Body of pancreas (tissue), 4 donors: ENCODE results near the gene APC2. TPM values are rescaled to one million over a fixed set of nuclear protein-coding genes. Genes with fewer than 3 reads are reported as not detected.
A peak's percentile ranks its signal among the peaks of the same experiment; 100 is the strongest.

Experiments
- ATAC-seq: fragments of 150-250 bp; one replicate; pipeline ENCODE4 v1.9.1; 2016
- DNase-seq, 4 donors: peaks; one replicate each; pipeline ENCODE4 v3.0.0-alpha.2; 2019
- H3K27ac ChIP-seq, 4 donors: fragments of 200-600 bp; sonication (generic); 1 replicate in 3 of 4; 2 replicates in 1 of 4; pipeline versions ENCODE4 v1.5.1 to v1.6.1; 2016 to 2019; ENCODE audit warnings: mild to moderate bottlenecking in 1 of 4, mixed read lengths in 1 of 4, moderate library complexity in 1 of 4
- H3K27me3 ChIP-seq, 2 donors: fragments of 200-600 bp; sonication (generic); one replicate each; pipeline ENCODE4 v1.6.0; 2016; ENCODE audit warnings: mild to moderate bottlenecking in 1 of 2
- H3K36me3 ChIP-seq, 2 donors: fragments of 200-600 bp; sonication (generic); replicated peaks in 1 of 2; 2 replicates each; pipeline ENCODE4 v1.5.1; 2016; ENCODE audit warnings: low read depth in 2 of 2; ENCODE audit not compliant: insufficient read depth in 1 of 2
- H3K4me1 ChIP-seq: fragments of 200-600 bp; sonication (generic); one replicate; pipeline ENCODE4 v1.6.0; 2016
- H3K4me3 ChIP-seq, 2 donors: fragments of 200-600 bp; sonication (generic); 1 replicate in 1 of 2; 2 replicates in 1 of 2; pipeline ENCODE4 v1.5.1; 2016 to 2019
- H3K9me3 ChIP-seq, 3 donors: fragments of 200-600 bp; sonication (generic); 1 replicate in 2 of 3; 2 replicates in 1 of 3; pipeline ENCODE4 v1.5.1; 2016
- POLR2A ChIP-seq, 3 donors: fragments of 450-650 bp; IDR thresholded peaks; one replicate each; pipeline ENCODE4 v1.6.1; 2016; ENCODE audit warnings: antibody characterized with exemption in 3 of 3, mild to moderate bottlenecking in 2 of 3
- WGBS, 2 donors: methylation state at CpG; one replicate each; pipeline ENCODE4 v1.1.5; 2017; 5-methylcytosine and 5-hydroxymethylcytosine counted together
- intact Hi-C: fragments of 100-400 bp; cut with DNase I; formaldehyde crosslinking; loops from one replicate; pipeline ENCODE4 v1.15.1; 2023
- total RNA-seq, 2 donors: library from RNA; depleted of rRNA; stranded (reverse); fragments of >200 nt; gene quantifications; one replicate each; pipeline ENCODE4 v1.1.0, GENCODE V29; 2016
- TF ChIP-seq, protein P1 (sequence below), 7 experiments: fragments of 450-650 bp in 4 of 7; fragments of 200-600 bp in 3 of 7; sonication (generic) in 3 of 7; IDR thresholded peaks; one replicate each; pipeline ENCODE4 v1.5.1; 2016 to 2019; ENCODE audit warnings: antibody characterized with exemption in 7 of 7

APC2 gene
- total RNA-seq, 2 donors from 2014 or later: 0.26 TPM; not detected in 1

GRCh38 chr19:1434040-1434366 lies 15.9 kb upstream of the APC2 start:
- DNase-seq (no peak), ATAC-seq (no peak)
- peaks cover 7% of the 10 kb centered on the region for H3K4me1 ChIP-seq
- TF ChIP-seq, protein P1, sequence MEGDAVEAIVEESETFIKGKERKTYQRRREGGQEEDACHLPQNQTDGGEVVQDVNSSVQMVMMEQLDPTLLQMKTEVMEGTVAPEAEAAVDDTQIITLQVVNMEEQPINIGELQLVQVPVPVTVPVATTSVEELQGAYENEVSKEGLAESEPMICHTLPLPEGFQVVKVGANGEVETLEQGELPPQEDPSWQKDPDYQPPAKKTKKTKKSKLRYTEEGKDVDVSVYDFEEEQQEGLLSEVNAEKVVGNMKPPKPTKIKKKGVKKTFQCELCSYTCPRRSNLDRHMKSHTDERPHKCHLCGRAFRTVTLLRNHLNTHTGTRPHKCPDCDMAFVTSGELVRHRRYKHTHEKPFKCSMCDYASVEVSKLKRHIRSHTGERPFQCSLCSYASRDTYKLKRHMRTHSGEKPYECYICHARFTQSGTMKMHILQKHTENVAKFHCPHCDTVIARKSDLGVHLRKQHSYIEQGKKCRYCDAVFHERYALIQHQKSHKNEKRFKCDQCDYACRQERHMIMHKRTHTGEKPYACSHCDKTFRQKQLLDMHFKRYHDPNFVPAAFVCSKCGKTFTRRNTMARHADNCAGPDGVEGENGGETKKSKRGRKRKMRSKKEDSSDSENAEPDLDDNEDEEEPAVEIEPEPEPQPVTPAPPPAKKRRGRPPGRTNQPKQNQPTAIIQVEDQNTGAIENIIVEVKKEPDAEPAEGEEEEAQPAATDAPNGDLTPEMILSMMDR (IDR thresholded peaks at IDR 0.05): no peak
- TF ChIP-seq POLR2A (IDR thresholded peaks at IDR 0.05): no peak
- intact Hi-C loops: no loop called here
- H3K36me3 ChIP-seq: peaks cover 17 to 18% of the 10 kb centered on the region in 2 donors
- H3K27ac ChIP-seq: no peak overlapping the region
- H3K27me3 ChIP-seq: no peaks in the 10 kb centered on the region
- WGBS, 2 donors: 96% methylated on average over 5 to 17 of the region's 17 CpGs
- H3K9me3 ChIP-seq: no peaks in the 10 kb centered on the region
- no peak overlapping the region for H3K4me3 ChIP-seq

- WGBS, 2 donors: 88 to 89% methylated on average over 7 to 35 of the region's 39 CpGs
- Histone ChIP-seq H3K36me3 (peaks cover 16 to 17% of the 10 kb centered on the region in 2 donors), H3K27me3 (no peaks in the 10 kb centered on the region), H3K4me3 (no peak overlapping the region), H3K4me1 (peaks cover 13% of the 10 kb centered on the region), H3K27ac (no peak overlapping the region), H3K9me3 (no peaks in the 10 kb centered on the region)
- no peak for DNase-seq
- TF ChIP-seq, protein P1 (IDR thresholded peaks at IDR 0.05): no peak
- TF ChIP-seq POLR2A (IDR thresholded peaks at IDR 0.05): no peak
- ATAC-seq: no peak
- intact Hi-C loops: no loop called here
Measured at GRCh38 chr19:1434577-1435060, 15.3 kb upstream of the APC2 start.

DNA sequence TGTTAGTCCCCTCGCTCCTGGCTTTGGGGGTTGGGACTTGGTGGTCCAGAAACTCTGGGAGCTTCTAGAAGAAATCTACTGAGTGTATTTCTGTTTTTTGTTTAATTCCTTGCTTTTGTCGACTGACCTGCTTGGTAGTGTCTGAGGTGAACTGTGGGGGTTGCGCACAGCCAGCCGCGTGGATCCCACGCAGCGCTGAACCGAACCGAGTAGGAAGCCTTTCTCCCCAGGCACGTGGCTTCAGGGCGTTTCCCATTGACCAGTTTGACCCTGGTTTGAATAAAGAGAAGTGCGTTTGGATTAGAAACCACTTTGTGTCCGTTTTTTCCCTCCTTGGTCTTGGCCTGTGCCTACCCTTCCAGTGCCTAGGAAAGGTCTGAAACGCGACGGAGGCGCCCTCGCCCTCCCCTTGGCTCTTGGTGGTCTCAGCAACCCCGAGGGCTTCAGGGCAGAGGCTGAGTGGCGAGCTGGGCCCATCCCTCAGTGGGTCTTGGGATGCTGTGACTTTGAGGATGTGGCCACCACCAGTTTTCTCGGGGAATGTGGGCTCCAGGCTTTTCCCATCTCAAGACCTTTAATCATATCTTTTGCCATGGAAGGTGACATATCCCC lies 14.4 kb upstream of the APC2 start:
- Histone ChIP-seq H3K27ac (no peak overlapping the region), H3K4me1 (peaks cover 22% of the 10 kb centered on the region), H3K4me3 (no peak overlapping the region), H3K36me3 (peaks cover 14 to 21% of the 10 kb centered on the region in 2 donors), H3K9me3 (no peaks in the 10 kb centered on the region), H3K27me3 (no peaks in the 10 kb centered on the region)
- no peak for ATAC-seq
- intact Hi-C loops: no loop called here
- TF ChIP-seq, protein P1 (IDR thresholded peaks at IDR 0.05): no peak
- no peak for TF ChIP-seq POLR2A (IDR thresholded peaks at IDR 0.05)
- 87 to 91% methylated on average over 20 to 21 of the region's 21 CpGs for WGBS, 2 donors
- DNase-seq: no peak

- TF ChIP-seq POLR2A (IDR thresholded peaks at IDR 0.05): no peak
- TF ChIP-seq, protein P1 (IDR thresholded peaks at IDR 0.05): no peak
- peaks cover 27% of the 10 kb centered on the region for H3K4me1 ChIP-seq
- no peaks in the 10 kb centered on the region for H3K27me3 ChIP-seq
- WGBS, 2 donors: 20 to 21% methylated on average over 8 of the region's 8 CpGs
- H3K36me3 ChIP-seq: peaks cover 7 to 25% of the 10 kb centered on the region in 2 donors
- H3K27ac ChIP-seq: peak overlapping the region in 2 of 4 donors; percentile 87 to 94
- intact Hi-C loops: no loop called here
- no peaks in the 10 kb centered on the region for H3K9me3 ChIP-seq
- no peak overlapping the region for H3K4me3 ChIP-seq
- ATAC-seq: no peak
- DNase-seq: no peak
Measured at GRCh38 chr19:1437609-1438008, 12.3 kb upstream of the APC2 start.
